ENCODE results near the gene SEC23IP. TPM values are rescaled to one million over a fixed set of nuclear protein-coding genes. Genes with fewer than 3 reads are reported as not detected.

SEC23IP gene
- total RNA-seq (10 to 100 TPM in 3 of 5 donors, 1 to 10 TPM in 2; 4.1 to 82.1 (median 17.2) TPM), polyA plus RNA-seq (10 to 100 TPM in 2 of 3 donors, 1 to 10 TPM in 1; 7.2 to 20.8 (median 12.4) TPM)
- long read RNA-seq, donor 1, partial matches to known transcripts: 6 of 6 reads
- long read RNA-seq, donor 1, other reads (novel, unspliced or antisense): 0 of 6 reads
- long read RNA-seq, donor 2, full-length matches to known transcripts: 1 of 1 reads
- long read RNA-seq, donor 2, partial matches to known transcripts: 0 of 1 reads
- long read RNA-seq, donor 2, other reads (novel, unspliced or antisense): 0 of 1 reads
- long read RNA-seq, donor 3, partial matches to known transcripts: 13 of 13 reads
- long read RNA-seq, donor 3, other reads (novel, unspliced or antisense): 0 of 13 reads
- long read RNA-seq, donor 4: 0 reads
- long read RNA-seq, donor 5, partial matches to known transcripts: 13 of 13 reads
- long read RNA-seq, donor 5, other reads (novel, unspliced or antisense): 0 of 13 reads
- long read RNA-seq, donor 6, full-length matches to known transcripts: 4 of 11 reads
- long read RNA-seq, donor 6, partial matches to known transcripts: 7 of 11 reads
- long read RNA-seq, donor 6, other reads (novel, unspliced or antisense): 0 of 11 reads
- long read RNA-seq, donor 7, full-length matches to known transcripts: 1 of 20 reads
- long read RNA-seq, donor 7, partial matches to known transcripts: 19 of 20 reads
- long read RNA-seq, donor 7, other reads (novel, unspliced or antisense): 0 of 20 reads
- long read RNA-seq, donor 8, partial matches to known transcripts: 6 of 6 reads
- long read RNA-seq, donor 8, other reads (novel, unspliced or antisense): 0 of 6 reads
- long read RNA-seq, donor 9, partial matches to known transcripts: 7 of 9 reads
- long read RNA-seq, donor 9, other reads (novel, unspliced or antisense): 0 of 9 reads
- long read RNA-seq, donor 10, full-length matches to known transcripts: 2 of 2 reads
- long read RNA-seq, donor 10, partial matches to known transcripts: 0 of 2 reads
- long read RNA-seq, donor 10, other reads (novel, unspliced or antisense): 0 of 2 reads

DNA sequence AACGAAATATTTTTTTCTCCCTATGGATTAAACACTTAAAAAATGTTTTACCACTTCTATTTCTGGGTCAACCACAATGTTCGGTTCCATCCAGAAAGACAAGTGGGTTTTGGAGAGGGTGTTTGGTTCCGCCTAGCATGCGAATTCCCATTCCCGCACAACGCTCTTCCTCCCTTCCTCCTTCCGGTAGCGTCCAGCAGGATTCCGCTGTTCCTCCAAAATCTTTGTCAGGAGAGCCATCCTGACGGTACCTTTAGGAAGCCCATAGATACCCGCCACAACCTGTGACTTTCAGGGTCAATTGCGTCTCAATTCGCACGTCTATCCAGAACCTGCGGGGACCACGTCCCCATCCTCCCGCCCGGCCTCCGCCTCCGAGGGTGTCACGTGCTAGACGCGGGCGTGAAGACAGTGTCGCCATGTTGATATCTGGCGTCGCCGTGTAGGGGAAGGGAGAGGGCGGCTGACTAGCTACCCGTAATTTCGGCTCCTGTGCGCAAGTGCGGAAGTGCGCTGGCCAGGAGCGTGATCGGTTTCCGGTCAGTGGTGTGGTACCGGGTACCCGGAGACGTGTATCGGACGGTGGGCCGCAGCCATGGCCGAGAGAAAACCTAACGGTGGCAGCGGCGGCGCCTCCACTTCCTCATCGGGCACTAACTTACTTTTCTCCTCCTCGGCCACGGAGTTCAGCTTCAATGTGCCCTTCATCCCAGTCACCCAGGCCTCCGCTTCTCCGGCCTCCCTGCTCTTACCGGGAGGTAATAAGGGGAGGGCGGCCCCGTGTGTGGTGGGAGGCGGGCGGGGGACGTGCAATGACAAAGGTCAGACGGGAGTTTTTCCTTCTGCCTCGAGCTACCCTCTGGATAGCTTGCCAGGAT is at the start of gene SEC23IP:
SEC23IP (plus strand) TSS at position 543 of the 878 bp plus-strand sequence; CDS start at position 596, 53 bp downstream.
- H3K4me1 ChIP-seq: peaks cover 34 to 60% (median 51%) of the 10 kb centered on the region in 4 donors
- DNase-seq: peak; percentile 97 to 99
- peak within 1 kb of the TSS; percentile 76 to 94 (median 93) for H3K27ac ChIP-seq
- H3K27me3 ChIP-seq: no peaks in the 10 kb centered on the region
- peaks cover 0 to 7% (median 0%) of the 10 kb centered on the region in 4 donors for H3K36me3 ChIP-seq
- intact Hi-C loops (cut with DNase I; ENCODE audit: low total_unique reads): no loop called here
- TF ChIP-seq EP300 (IDR thresholded peaks at IDR 0.05) (no peak), POLR2AphosphoS5 (IDR thresholded peaks at IDR 0.05) (peak; percentile 94 to 99 (median 96)), POLR2A (IDR thresholded peaks at IDR 0.05) (peak in 2 of 4 donors; percentile 62 to 88)
- TF ChIP-seq, protein P1, sequence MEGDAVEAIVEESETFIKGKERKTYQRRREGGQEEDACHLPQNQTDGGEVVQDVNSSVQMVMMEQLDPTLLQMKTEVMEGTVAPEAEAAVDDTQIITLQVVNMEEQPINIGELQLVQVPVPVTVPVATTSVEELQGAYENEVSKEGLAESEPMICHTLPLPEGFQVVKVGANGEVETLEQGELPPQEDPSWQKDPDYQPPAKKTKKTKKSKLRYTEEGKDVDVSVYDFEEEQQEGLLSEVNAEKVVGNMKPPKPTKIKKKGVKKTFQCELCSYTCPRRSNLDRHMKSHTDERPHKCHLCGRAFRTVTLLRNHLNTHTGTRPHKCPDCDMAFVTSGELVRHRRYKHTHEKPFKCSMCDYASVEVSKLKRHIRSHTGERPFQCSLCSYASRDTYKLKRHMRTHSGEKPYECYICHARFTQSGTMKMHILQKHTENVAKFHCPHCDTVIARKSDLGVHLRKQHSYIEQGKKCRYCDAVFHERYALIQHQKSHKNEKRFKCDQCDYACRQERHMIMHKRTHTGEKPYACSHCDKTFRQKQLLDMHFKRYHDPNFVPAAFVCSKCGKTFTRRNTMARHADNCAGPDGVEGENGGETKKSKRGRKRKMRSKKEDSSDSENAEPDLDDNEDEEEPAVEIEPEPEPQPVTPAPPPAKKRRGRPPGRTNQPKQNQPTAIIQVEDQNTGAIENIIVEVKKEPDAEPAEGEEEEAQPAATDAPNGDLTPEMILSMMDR (IDR thresholded peaks at IDR 0.05): no peak
- 1% methylated on average over 32 to 61 of the region's 61 CpGs for WGBS, 5 donors
- H3K9me3 ChIP-seq: no peaks in the 10 kb centered on the region
- peak within 1 kb of the TSS; percentile 74 to 92 (median 78) for H3K4me3 ChIP-seq

DNA sequence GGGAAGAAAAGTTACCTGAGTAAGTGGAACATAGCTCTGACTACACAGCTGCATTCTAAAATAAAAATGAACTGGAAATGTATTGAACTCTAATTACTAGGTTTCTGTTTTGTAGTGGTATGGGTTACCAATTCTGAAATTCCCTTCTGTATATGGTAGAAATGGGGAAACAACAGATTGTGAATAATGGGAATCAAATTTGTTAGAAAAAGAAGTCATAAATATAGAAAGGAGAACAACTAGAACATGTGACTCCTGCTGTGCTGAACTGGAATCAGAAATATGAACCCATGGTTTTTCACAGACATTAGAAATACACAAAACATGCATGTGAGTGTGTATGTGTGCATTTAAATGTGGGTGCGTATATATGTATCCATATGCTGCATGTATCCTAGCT is 46.9 kb upstream of the SEC23IP start:
- H3K9me3 ChIP-seq: no peaks in the 10 kb centered on the region
- DNase-seq: no peak
- no peaks in the 10 kb centered on the region for H3K27me3 ChIP-seq
- intact Hi-C loops (cut with DNase I; ENCODE audit: low total_unique reads): no loop called here
- H3K27ac ChIP-seq: no peak overlapping the region
- TF ChIP-seq, protein P1 (IDR thresholded peaks at IDR 0.05): no peak
- no peak for TF ChIP-seq EP300 (IDR thresholded peaks at IDR 0.05)
- no peak for TF ChIP-seq POLR2A (IDR thresholded peaks at IDR 0.05)
- no peak for TF ChIP-seq POLR2AphosphoS5 (IDR thresholded peaks at IDR 0.05)
- H3K36me3 ChIP-seq: peaks cover 50 to 100% (median 96%) of the 10 kb centered on the region in 4 donors
- no peak overlapping the region for H3K4me3 ChIP-seq
- H3K4me1 ChIP-seq: no peaks in the 10 kb centered on the region
- 93 to 100% (median 97%) methylated on average over 1 of the region's 1 CpG for WGBS, 5 donors

DNA sequence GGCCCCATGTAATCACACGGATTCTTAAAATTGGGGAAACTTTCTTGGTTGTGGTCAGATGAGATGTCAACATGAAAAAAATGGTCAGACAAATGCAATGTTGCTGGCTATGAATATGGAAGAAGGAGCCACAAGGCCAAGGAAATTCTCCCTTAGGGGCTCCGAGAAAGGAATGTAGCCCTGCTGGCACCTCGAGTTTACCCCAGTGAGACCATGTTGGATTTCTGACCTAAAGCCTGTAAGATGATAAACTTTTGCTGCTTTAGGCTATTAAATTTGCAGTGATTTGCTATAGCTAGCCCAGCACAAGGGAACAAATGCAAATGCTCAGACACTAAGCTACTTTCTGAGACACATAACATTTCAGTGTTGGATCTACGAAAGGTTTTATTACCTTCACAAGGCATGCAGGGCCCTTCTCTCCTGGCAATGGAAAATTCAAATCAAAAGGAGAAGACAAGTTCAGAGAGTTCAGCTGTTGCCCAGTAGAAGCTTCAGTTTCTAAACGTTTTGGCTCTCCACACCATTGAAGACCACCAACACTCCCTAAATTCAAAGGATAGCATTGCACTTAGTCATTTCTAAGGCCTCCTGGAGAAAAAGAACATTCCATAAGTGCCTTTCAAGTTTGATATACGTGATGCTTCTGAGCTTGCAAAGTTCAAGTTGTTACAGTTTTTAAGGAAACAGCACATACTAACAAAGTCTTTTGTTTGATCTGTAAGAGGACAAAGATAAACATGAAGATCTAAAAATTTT is 43.3 kb upstream of the SEC23IP start:
- Histone ChIP-seq H3K36me3 (peaks cover 42 to 100% (median 95%) of the 10 kb centered on the region in 4 donors), H3K4me1 (peaks cover 0 to 8% (median 2%) of the 10 kb centered on the region in 4 donors), H3K27me3 (no peaks in the 10 kb centered on the region), H3K4me3 (no peak overlapping the region), H3K9me3 (no peaks in the 10 kb centered on the region), H3K27ac (no peak overlapping the region)
- WGBS, 5 donors: 66 to 85% (median 77%) methylated on average over 6 of the region's 6 CpGs
- TF ChIP-seq POLR2A (IDR thresholded peaks at IDR 0.05) (no peak), EP300 (IDR thresholded peaks at IDR 0.05) (no peak), POLR2AphosphoS5 (IDR thresholded peaks at IDR 0.05) (no peak)
- TF ChIP-seq, protein P1 (IDR thresholded peaks at IDR 0.05): no peak
- DNase-seq: no peak
- intact Hi-C loops (cut with DNase I; ENCODE audit: low total_unique reads): no loop called here

All from stomach (tissue), 19 donors.